Neutrophil (primary cell): ENCODE data around the gene CDKL4.

ENCODE experiments used
- H3K27ac ChIP-seq: fragments of 200-600 bp; sonication (generic); 2 replicates; pipeline ENCODE4 v1.5.1; 2016; ENCODE audit warnings: mild to moderate bottlenecking, moderate library complexity
- H3K27me3 ChIP-seq: fragments of 200-600 bp; sonication (generic); 2 replicates; pipeline ENCODE4 v1.6.0; 2016; ENCODE audit warnings: mild to moderate bottlenecking
- H3K36me3 ChIP-seq: fragments of 200-600 bp; sonication (generic); 2 replicates; pipeline ENCODE4 v1.5.1; 2017
- H3K4me1 ChIP-seq, 2 experiments: fragments of 200-600 bp in 1 of 2; sonication (generic) in 1 of 2; 1 replicate in 1 of 2; 2 replicates in 1 of 2; pipeline versions ENCODE4 v1.5.1 to v1.6.1; 2013 to 2016; ENCODE audit warnings: low read depth in 1 of 2, low read length in 1 of 2, mild to moderate bottlenecking in 1 of 2, moderate library complexity in 1 of 2; ENCODE audit not compliant: control insufficient read depth in 1 of 2, insufficient read depth in 1 of 2
- H3K4me3 ChIP-seq, 2 experiments: fragments of 200-600 bp in 1 of 2; sonication (generic) in 1 of 2; 1 replicate in 1 of 2; 2 replicates in 1 of 2; pipeline ENCODE4 v1.5.1; 2013 to 2016; ENCODE audit warnings: low read depth in 1 of 2, low read length in 1 of 2, mild to moderate bottlenecking in 1 of 2, moderate library complexity in 1 of 2
- H3K9me3 ChIP-seq: fragments of 200-600 bp; sonication (generic); 2 replicates; pipeline ENCODE4 v1.5.1; 2016
- CTCF ChIP-seq: fragments of 200-600 bp; sonication (generic); IDR thresholded peaks from 2 replicates; pipeline ENCODE4 v1.5.1; 2016; ENCODE audit warnings: antibody characterized with exemption

The CDKL4 gene

GRCh38 chr2:39275016-39275415, 31.2 kb upstream of the CDKL4 start:
- Histone ChIP-seq H3K9me3 (no peaks in the 10 kb centered on the region), H3K27me3 (no peaks in the 10 kb centered on the region), H3K36me3 (peaks cover 3% of the 10 kb centered on the region), H3K27ac (no peak overlapping the region), H3K4me3 (no peak overlapping the region), H3K4me1 (no peaks in the 10 kb centered on the region)
- TF ChIP-seq CTCF: no peak

GRCh38 chr2:39269941-39270340, 26.2 kb upstream of the CDKL4 start:
- Histone ChIP-seq H3K4me3 (no peak overlapping the region), H3K9me3 (no peaks in the 10 kb centered on the region), H3K27ac (no peak overlapping the region), H3K36me3 (no peaks in the 10 kb centered on the region), H3K27me3 (no peaks in the 10 kb centered on the region), H3K4me1 (no peaks in the 10 kb centered on the region)
- no peak for TF ChIP-seq CTCF

GRCh38 chr2:39266916-39267434, 23.2 kb upstream of the CDKL4 start:
- no peak for TF ChIP-seq CTCF
- Histone ChIP-seq H3K4me1 (no peaks in the 10 kb centered on the region), H3K27me3 (no peaks in the 10 kb centered on the region), H3K36me3 (no peaks in the 10 kb centered on the region), H3K9me3 (no peaks in the 10 kb centered on the region), H3K4me3 (no peak overlapping the region), H3K27ac (no peak overlapping the region)

- Histone ChIP-seq H3K27ac (no peak overlapping the region), H3K9me3 (no peaks in the 10 kb centered on the region), H3K27me3 (no peaks in the 10 kb centered on the region), H3K36me3 (no peaks in the 10 kb centered on the region), H3K4me3 (no peak overlapping the region), H3K4me1 (no peaks in the 10 kb centered on the region)
- TF ChIP-seq CTCF: no peak
These were observed 22.5 kb upstream of the CDKL4 start for GRCh38 chr2:39266139-39266805.

GRCh38 chr2:39265315-39265714, 21.5 kb upstream of the CDKL4 start:
- H3K27ac ChIP-seq: no peak overlapping the region
- H3K36me3 ChIP-seq: no peaks in the 10 kb centered on the region
- no peaks in the 10 kb centered on the region for H3K4me1 ChIP-seq
- no peak for TF ChIP-seq CTCF
- H3K27me3 ChIP-seq: no peaks in the 10 kb centered on the region
- H3K4me3 ChIP-seq: no peak overlapping the region
- H3K9me3 ChIP-seq: no peaks in the 10 kb centered on the region
